SK-N-SH (cell line): Measurements from ENCODE around the gene CA10. TPM values are rescaled to one million over a fixed set of nuclear protein-coding genes. Genes with fewer than 3 reads are reported as not detected.

Source experiments
- CTCF ChIA-PET: fragments of 300-600, 350-600 bp; formaldehyde crosslinking; extraction: SDS; loops from one replicate; lab custom pipeline; 2021; lab: Yijun Ruan, JAX
- POLR2A ChIA-PET: fragments of 350-600 bp; sonication (Branson Sonifier 250); formaldehyde crosslinking; extraction: SDS; loops from one replicate; lab custom pipeline; 2020; ENCODE audit warnings: antibody characterized with exemption, inconsistent platforms; lab: Yijun Ruan, JAX
- DNase-seq: peaks from one replicate; pipeline ENCODE4 v3.0.0; 2012
- H2AFZ ChIP-seq: fragments of 200-600 bp; sonication (generic); 2 replicates; pipeline ENCODE4 v1.8.1; 2016; ENCODE audit warnings: antibody characterized with exemption, mild to moderate bottlenecking, low read depth
- H3F3A ChIP-seq: fragments of 200-600 bp; sonication (generic); replicated peaks from 2 replicates; pipeline ENCODE3; 2016; ENCODE audit warnings: antibody characterized with exemption, mild to moderate bottlenecking; ENCODE audit not compliant: insufficient read depth
- H3K27ac ChIP-seq, 2 experiments: fragments of 200-500 bp in 1 of 2; fragments of 200-600 bp in 1 of 2; sonication (Bioruptor generic) in 1 of 2; sonication (generic), shearing (Covaris generic) in 1 of 2; 2 replicates each; pipeline versions ENCODE4 v1.5.1 to v1.6.1; 2014 to 2016; ENCODE audit warnings: low read depth in 2 of 2, inconsistent platforms in 1 of 2, low read length in 1 of 2, mild to moderate bottlenecking in 1 of 2, mixed read lengths in 1 of 2
- H3K27me3 ChIP-seq: fragments of 200-600 bp; sonication (generic), shearing (Covaris generic); 2 replicates; pipeline ENCODE4 v1.6.1; 2016; ENCODE audit warnings: mixed run types; ENCODE audit not compliant: insufficient read depth
- H3K36me3 ChIP-seq, 2 experiments: fragments of 200-500 bp in 1 of 2; fragments of 200-600 bp in 1 of 2; sonication (Bioruptor generic) in 1 of 2; sonication (generic) in 1 of 2; replicated peaks in 1 of 2; 2 replicates each; pipeline versions ENCODE3 to v1.5.1; 2014 to 2016; ENCODE audit warnings: low read length in 1 of 2, mild to moderate bottlenecking in 1 of 2; ENCODE audit not compliant: insufficient read depth in 2 of 2, control insufficient read depth in 1 of 2
- H3K4me1 ChIP-seq, 2 experiments: fragments of 200-500 bp in 1 of 2; fragments of 200-600 bp in 1 of 2; sonication (Bioruptor generic) in 1 of 2; sonication (generic), shearing (Covaris generic) in 1 of 2; 2 replicates each; pipeline versions ENCODE4 v1.5.1 to v1.6.1; 2014 to 2016; ENCODE audit warnings: low read depth in 1 of 2, low read length in 1 of 2, mixed run types in 1 of 2; ENCODE audit not compliant: insufficient read depth in 2 of 2, control insufficient read depth in 1 of 2
- H3K4me2 ChIP-seq: fragments of 200-600 bp; sonication (generic), shearing (Covaris generic); 2 replicates; pipeline ENCODE4 v1.6.1; 2017; ENCODE audit warnings: mixed run types
- H3K4me3 ChIP-seq, 2 experiments: fragments of 200-500 bp in 1 of 2; fragments of 200-600 bp in 1 of 2; sonication (Bioruptor generic) in 1 of 2; sonication (generic), shearing (Covaris generic) in 1 of 2; 2 replicates each; pipeline versions ENCODE4 v1.5.1 to v1.8.1; 2014 to 2016; ENCODE audit warnings: low read depth in 2 of 2, inconsistent platforms in 1 of 2, low read length in 1 of 2, mild to moderate bottlenecking in 1 of 2, mixed read lengths in 1 of 2, moderate library complexity in 1 of 2
- H3K79me2 ChIP-seq: fragments of 200-600 bp; sonication (generic); 2 replicates; pipeline ENCODE4 v1.8.1; 2017; ENCODE audit warnings: mild to moderate bottlenecking; ENCODE audit not compliant: insufficient read depth
- H3K9ac ChIP-seq: fragments of 200-600 bp; sonication (generic); 2 replicates; pipeline ENCODE4 v1.6.1; 2017; ENCODE audit warnings: mixed run types
- H3K9me2 ChIP-seq: fragments of 200-600 bp; sonication (generic); 2 replicates; pipeline ENCODE4 v1.6.1; 2017; ENCODE audit warnings: mixed run types
- H3K9me3 ChIP-seq: fragments of 200-600 bp; sonication (generic); 2 replicates; pipeline ENCODE4 v1.6.1; 2017; ENCODE audit warnings: mixed run types, mild to moderate bottlenecking, moderate library complexity
- H4K20me1 ChIP-seq: fragments of 200-600 bp; sonication (generic); 2 replicates; pipeline ENCODE4 v1.6.1; 2017; ENCODE audit warnings: mild to moderate bottlenecking, mixed run types; ENCODE audit not compliant: insufficient read depth
- CHD2 ChIP-seq: fragments of 150-350 bp; IDR thresholded peaks from 2 replicates; pipeline ENCODE4 v1.6.1; 2018; ENCODE audit warnings: low read length; ENCODE audit not compliant: partially characterized antibody
- CTCF ChIP-seq: fragments of 200-600 bp; sonication (generic); IDR thresholded peaks from 2 replicates; pipeline ENCODE4 v1.6.1; 2017; ENCODE audit warnings: antibody characterized with exemption, mild to moderate bottlenecking, moderate library complexity
- ELF1 ChIP-seq: IDR thresholded peaks from 2 replicates; pipeline ENCODE4 v1.4.0; 2012
- EP300 ChIP-seq, 2 experiments: IDR thresholded peaks; 2 replicates each; pipeline versions ENCODE4 v1.4.0 to v1.6.1; 2012; ENCODE audit warnings: borderline replicate concordance in 1 of 2, low read depth in 1 of 2, low read length in 1 of 2
- EZH2phosphoT487 ChIP-seq: fragments of 200-600 bp; sonication (generic); IDR thresholded peaks from 2 replicates; pipeline ENCODE4 v1.6.1; 2017; ENCODE audit warnings: low read depth, mixed run types, mild to moderate bottlenecking, antibody characterized with exemption, moderate library complexity, borderline replicate concordance
- FOSL2 ChIP-seq: IDR thresholded peaks from 2 replicates; pipeline ENCODE4 v1.4.0; 2012; ENCODE audit warnings: low read depth, mild to moderate bottlenecking, moderate library complexity, borderline replicate concordance
- FOXJ3 ChIP-seq: sonication (generic); formaldehyde crosslinking; IDR thresholded peaks from 2 replicates; pipeline ENCODE4 v1.5.1; 2020; ENCODE audit warnings: mild to moderate bottlenecking, missing genetic modification reagents
- FOXM1 ChIP-seq: IDR thresholded peaks from 2 replicates; pipeline ENCODE4 v1.4.0; 2012; ENCODE audit warnings: low read depth, mild to moderate bottlenecking
- GABPA ChIP-seq: IDR thresholded peaks from 2 replicates; pipeline ENCODE4 v1.4.0; 2012; ENCODE audit warnings: low read depth, mild to moderate bottlenecking
- GATA2 ChIP-seq: sonication (generic); formaldehyde crosslinking; IDR thresholded peaks from 2 replicates; pipeline ENCODE4 v1.5.0; 2020; ENCODE audit warnings: mild to moderate bottlenecking, missing genetic modification reagents
- JUND ChIP-seq: IDR thresholded peaks from 2 replicates; pipeline ENCODE4 v1.4.0; 2012
- MEF2A ChIP-seq: IDR thresholded peaks from 2 replicates; pipeline ENCODE4 v1.4.0; 2012; ENCODE audit warnings: low read depth, borderline replicate concordance
- MXI1 ChIP-seq: IDR thresholded peaks from 2 replicates; pipeline ENCODE4 v1.6.1; 2012; ENCODE audit warnings: mild to moderate bottlenecking, low read depth, low read length, improper control_type of control experiment
- NFIC ChIP-seq: IDR thresholded peaks from 2 replicates; pipeline ENCODE4 v1.4.0; 2012; ENCODE audit warnings: borderline replicate concordance
- NRF1 ChIP-seq: IDR thresholded peaks from 2 replicates; pipeline ENCODE4 v1.6.1; 2012; ENCODE audit warnings: low read depth, mild to moderate bottlenecking, low read length
- RAD21 ChIP-seq: IDR thresholded peaks from 2 replicates; pipeline ENCODE4 v1.6.1; 2012; ENCODE audit warnings: mild to moderate bottlenecking, low read length
- REST ChIP-seq: IDR thresholded peaks from 2 replicates; pipeline ENCODE4 v1.6.1; 2012; ENCODE audit warnings: mild to moderate bottlenecking, low read depth, low read length, moderate library complexity
- RFX5 ChIP-seq: IDR thresholded peaks from 2 replicates; pipeline ENCODE4 v1.6.1; 2012; ENCODE audit warnings: mild to moderate bottlenecking, improper control_type of control experiment, low read length
- RXRA ChIP-seq: IDR thresholded peaks from 2 replicates; pipeline ENCODE4 v1.4.0; 2012; ENCODE audit warnings: low read depth, mild to moderate bottlenecking, borderline replicate concordance
- SIN3A ChIP-seq: IDR thresholded peaks from 2 replicates; pipeline ENCODE4 v1.6.1; 2012; ENCODE audit warnings: low read depth, mild to moderate bottlenecking, low read length, moderate library complexity, borderline replicate concordance
- SMC3 ChIP-seq: IDR thresholded peaks from 2 replicates; pipeline ENCODE4 v1.6.1; 2012; ENCODE audit warnings: low read depth, low read length, improper control_type of control experiment
- TAF1 ChIP-seq: IDR thresholded peaks from 2 replicates; pipeline ENCODE4 v1.6.1; 2012; ENCODE audit warnings: low read depth, mild to moderate bottlenecking, low read length, moderate library complexity, borderline replicate concordance
- USF2 ChIP-seq: fragments of 150-350 bp; IDR thresholded peaks from 2 replicates; pipeline ENCODE4 v1.6.1; 2017; ENCODE audit warnings: antibody characterized with exemption, low read length, low read depth, borderline replicate concordance
- YY1 ChIP-seq: IDR thresholded peaks from 2 replicates; pipeline ENCODE4 v1.4.0; 2012; ENCODE audit warnings: low read depth, mild to moderate bottlenecking
- WGBS: methylation state at CpG from one replicate; pipeline ENCODE4 v1.1.6; 2017; ENCODE audit warnings: low lambda C conversion rate; 5-methylcytosine and 5-hydroxymethylcytosine counted together
- polyA plus RNA-seq, 3 experiments: library from polyadenylated mRNA; depleted of rRNA; stranded (reverse); fragments of >200 nt; gene quantifications; 2 replicates each; pipeline ENCODE4 v1.2.3, GENCODE V29; 2012
- TF ChIP-seq, protein P1 (sequence below): IDR thresholded peaks from 2 replicates; pipeline ENCODE4 v1.4.0; 2012; ENCODE audit warnings: low read depth, borderline replicate concordance
- TF ChIP-seq, protein P2 (sequence below): IDR thresholded peaks from 2 replicates; pipeline ENCODE4 v1.4.0; 2012; ENCODE audit warnings: low read depth, borderline replicate concordance

Gene CA10
- polyA plus RNA-seq, 1 of the 3 experiments (the other 2 are of a cell fraction) = not detected

- H3K27ac ChIP-seq = no peak overlapping the region
- no peaks in the 10 kb centered on the region for H4K20me1 ChIP-seq
- peaks cover 0 to 3% of the 10 kb centered on the region in 2 experiments; a peak in 1 of 4 replicates for H3K4me1 ChIP-seq
- WGBS = 5% methylated on average over 3 of the region's 4 CpGs
- H3K9ac ChIP-seq = no peak overlapping the region
- no peak overlapping the region for H3K4me3 ChIP-seq
- no peaks in the 10 kb centered on the region for H3K9me3 ChIP-seq
- no peaks in the 10 kb centered on the region for H3F3A ChIP-seq
- ChIA-PET POLR2A (no interaction called here), CTCF (interaction anchor here (0.5 to 12.4 kb wide), 108 partner anchors 9 to 872 kb away, joined by 3 to 198 read pairs (median 4); partner anchors contain the start of gene CA10)
- H3K4me2 ChIP-seq = no peak overlapping the region
- H3K9me2 ChIP-seq = no peaks in the 10 kb centered on the region
- H3K36me3 ChIP-seq = no peaks in the 10 kb centered on the region
- H3K79me2 ChIP-seq = no peaks in the 10 kb centered on the region
- no peaks in the 10 kb centered on the region for H3K27me3 ChIP-seq
- peak; percentile 76 for DNase-seq
- no peak overlapping the region for H2AFZ ChIP-seq
- no peak for TF ChIP-seq YY1
- TF ChIP-seq RXRA = no peak
- TF ChIP-seq ELF1 = no peak
- no peak for TF ChIP-seq REST
- TF ChIP-seq, protein P1, sequence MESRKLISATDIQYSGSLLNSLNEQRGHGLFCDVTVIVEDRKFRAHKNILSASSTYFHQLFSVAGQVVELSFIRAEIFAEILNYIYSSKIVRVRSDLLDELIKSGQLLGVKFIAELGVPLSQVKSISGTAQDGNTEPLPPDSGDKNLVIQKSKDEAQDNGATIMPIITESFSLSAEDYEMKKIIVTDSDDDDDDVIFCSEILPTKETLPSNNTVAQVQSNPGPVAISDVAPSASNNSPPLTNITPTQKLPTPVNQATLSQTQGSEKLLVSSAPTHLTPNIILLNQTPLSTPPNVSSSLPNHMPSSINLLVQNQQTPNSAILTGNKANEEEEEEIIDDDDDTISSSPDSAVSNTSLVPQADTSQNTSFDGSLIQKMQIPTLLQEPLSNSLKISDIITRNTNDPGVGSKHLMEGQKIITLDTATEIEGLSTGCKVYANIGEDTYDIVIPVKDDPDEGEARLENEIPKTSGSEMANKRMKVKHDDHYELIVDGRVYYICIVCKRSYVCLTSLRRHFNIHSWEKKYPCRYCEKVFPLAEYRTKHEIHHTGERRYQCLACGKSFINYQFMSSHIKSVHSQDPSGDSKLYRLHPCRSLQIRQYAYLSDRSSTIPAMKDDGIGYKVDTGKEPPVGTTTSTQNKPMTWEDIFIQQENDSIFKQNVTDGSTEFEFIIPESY = no peak
- TF ChIP-seq NFIC = no peak
- TF ChIP-seq FOSL2 = no peak
- no peak for TF ChIP-seq EP300 (IDR thresholded peaks at IDR 0.05; ENCODE audit: borderline replicate concordance in 1 of 2, low read depth in 1 of 2, low read length in 1 of 2)
- TF ChIP-seq, protein P2, sequence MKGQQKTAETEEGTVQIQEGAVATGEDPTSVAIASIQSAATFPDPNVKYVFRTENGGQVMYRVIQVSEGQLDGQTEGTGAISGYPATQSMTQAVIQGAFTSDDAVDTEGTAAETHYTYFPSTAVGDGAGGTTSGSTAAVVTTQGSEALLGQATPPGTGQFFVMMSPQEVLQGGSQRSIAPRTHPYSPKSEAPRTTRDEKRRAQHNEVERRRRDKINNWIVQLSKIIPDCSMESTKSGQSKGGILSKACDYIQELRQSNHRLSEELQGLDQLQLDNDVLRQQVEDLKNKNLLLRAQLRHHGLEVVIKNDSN = no peak
- TF ChIP-seq SMC3 = peak; percentile 92
- TF ChIP-seq EZH2phosphoT487 = no peak
- no peak for TF ChIP-seq NRF1
- no peak for TF ChIP-seq SIN3A
- no peak for TF ChIP-seq MXI1
- TF ChIP-seq FOXM1 = no peak
- TF ChIP-seq FOXJ3 (CRISPR knock-in tag) = no peak
- no peak for TF ChIP-seq JUND
- no peak for TF ChIP-seq TAF1
- TF ChIP-seq MEF2A = no peak
- TF ChIP-seq GATA2 = 0 out of 2 replicates have a peak, but pooled peaks have one; percentile 6
- TF ChIP-seq CHD2 = no peak
- TF ChIP-seq GABPA = no peak
- TF ChIP-seq USF2 = no peak
- peak; percentile 96 for TF ChIP-seq CTCF
- peak; percentile 97 for TF ChIP-seq RAD21
- no peak for TF ChIP-seq RFX5
Measured at GRCh38 chr17:51764387-51764971, 394.0 kb downstream of the CA10 start.
